Right ventricle myocardium superior (tissue), 1 donor: Measurements from ENCODE around the gene DNASE2. TPM values are rescaled to one million over a fixed set of nuclear protein-coding genes. Genes with fewer than 3 reads are reported as not detected.

Experiments used
- ATAC-seq: fragments of 200-7000 bp; cut with Tn5 transposase; one replicate; pipeline ENCODE4 v1.9.1; 2020; ENCODE audit warnings: mild to moderate bottlenecking; ENCODE audit not compliant: poor library complexity
- DNase-seq: peaks from one replicate; pipeline ENCODE4 v3.0.0-alpha.2; 2020
- intact Hi-C: fragments of 100-400 bp; cut with DNase I; formaldehyde crosslinking; loops from one replicate; pipeline ENCODE4 v1.11.2; 2022
- microRNA-seq: library from miRNA; unstranded; fragments of <30 nt; microRNA quantifications from one replicate; pipeline ENCODE4 v1.2.0, GENCODE V29; 2020
- total RNA-seq: library from RNA; stranded (reverse); fragmentation: NEBNext Ultra II Directional; extraction: Animal tissue kit (Norgen Biotek cat#: 25700); gene quantifications from one replicate; pipeline ENCODE4 v1.2.1, GENCODE V29; 2021
- donor health status: DM: no; HTN: yes; CAD: no; lungs with severe emphysema.

DNASE2 gene
- total RNA-seq, 1 donor from 2014 or later, result 16.9 TPM

DNA sequence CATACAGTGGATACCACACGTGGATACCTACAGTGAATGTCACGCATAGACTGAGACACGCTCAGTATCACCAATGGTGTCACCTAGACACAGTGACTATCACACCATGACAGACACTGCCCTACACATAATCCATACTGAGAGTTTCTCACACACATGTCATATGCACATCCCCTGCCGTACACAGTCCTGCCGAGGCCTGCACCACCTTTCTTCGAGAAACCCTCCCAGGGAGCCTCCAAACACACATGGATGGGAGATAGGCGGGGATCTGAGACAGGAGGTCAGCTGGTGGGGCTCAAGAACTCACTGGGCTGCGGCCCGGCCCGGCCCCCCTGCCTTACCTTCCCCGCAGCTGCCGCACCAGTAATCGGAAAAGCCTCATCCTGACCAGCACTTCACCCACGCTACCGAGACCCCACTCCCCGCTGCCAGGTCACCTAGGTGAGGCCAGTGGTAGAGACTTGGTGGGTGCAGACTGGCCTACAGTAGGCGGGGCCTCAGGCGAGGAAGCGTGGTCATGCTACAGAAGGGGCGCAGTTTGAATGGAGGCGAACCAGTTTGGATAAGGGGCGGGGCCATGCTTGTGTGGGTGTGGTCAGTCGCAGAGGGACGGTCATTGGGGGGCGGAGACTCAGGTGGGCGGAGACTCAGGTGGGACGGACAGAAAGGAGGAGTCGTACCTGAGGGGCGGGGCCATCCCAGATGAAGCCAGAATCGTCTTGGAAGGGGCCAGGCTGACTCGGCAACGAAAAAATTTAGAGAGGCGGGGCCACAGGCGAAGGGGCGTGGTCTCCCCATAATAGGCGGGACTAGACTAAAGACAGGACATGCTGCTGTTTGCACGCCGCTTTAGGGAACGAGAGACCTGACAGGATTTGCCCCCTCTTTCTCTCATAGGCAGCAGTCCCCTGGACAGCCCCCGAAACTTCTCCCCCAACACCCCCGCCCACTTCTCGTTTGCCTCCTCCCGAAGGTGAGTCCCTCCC is 40.9 kb downstream of the DNASE2 start:
- ATAC-seq, result peak; percentile 51
- DNase-seq, result no peak
- intact Hi-C loops, result no loop called here

DNA sequence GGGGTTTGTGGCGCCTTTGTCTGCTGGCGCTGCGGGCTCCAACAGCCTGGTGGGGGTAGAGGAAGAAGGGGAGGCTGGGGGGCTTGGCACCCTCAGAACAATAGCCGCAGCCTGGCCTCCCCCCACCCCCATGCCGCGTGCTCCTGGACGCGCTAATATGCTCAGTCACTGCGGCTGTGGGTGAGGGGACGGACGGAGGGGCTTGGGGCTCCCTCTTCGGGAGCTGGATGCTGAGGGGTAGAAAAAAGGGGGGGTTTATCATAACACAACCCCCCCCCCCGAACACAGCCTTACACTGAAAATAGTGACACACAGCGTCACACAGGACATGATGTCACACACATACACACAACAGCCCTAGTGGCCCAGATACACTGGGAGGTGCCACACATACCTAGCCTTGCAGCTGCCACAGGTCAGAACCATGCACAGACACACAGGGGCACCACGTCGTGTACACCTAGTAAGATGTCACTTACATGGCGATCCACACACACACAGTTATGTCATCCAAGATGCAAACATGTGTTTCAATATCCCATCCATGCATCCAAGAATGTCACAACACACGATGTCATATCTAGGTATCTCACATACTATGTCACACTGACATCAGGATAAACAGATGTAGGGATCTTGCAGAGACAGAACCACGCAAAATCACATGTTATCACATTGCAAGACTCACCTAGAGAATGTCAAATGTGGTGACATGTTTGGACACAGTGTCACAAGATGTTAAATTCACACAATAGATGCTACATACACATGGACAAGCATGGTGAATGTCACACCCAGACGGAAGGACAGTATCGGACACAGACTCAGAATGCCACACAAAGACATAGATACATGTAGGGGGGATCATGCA is 42.1 kb downstream of the DNASE2 start:
- intact Hi-C loops, result no loop called here
- DNase-seq (no peak), ATAC-seq (no peak)

GRCh38 chr19:12838182-12838885 is 42.9 kb downstream of the DNASE2 start, which contains the start of gene MAST1:
Gene MAST1, plus strand, starts transcription at chr19:12838515. Its CDS starts 58 bp downstream, at chr19:12838573.
- ATAC-seq (peak; percentile 73), DNase-seq (no peak)
- intact Hi-C loops, result no loop called here

DNA sequence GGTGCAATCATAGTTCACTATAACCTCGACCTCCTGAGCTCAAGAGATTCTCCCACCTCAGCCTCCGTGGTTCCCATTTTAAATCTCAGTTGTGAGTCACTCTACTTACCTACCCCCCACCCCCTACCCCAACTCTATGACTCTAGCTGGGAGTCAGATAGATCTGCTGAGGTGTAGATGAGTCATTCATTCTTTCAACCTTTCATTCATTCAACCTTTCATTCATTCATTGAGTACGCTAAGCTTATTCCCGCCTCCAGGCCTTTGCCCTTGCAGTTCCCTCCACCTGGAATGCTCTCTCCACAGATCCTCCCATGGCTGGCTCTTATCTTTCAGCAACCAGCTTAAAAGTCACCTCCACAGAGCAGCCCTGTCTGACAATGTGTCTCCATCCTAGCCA is 44.0 kb downstream of the DNASE2 start:
- ATAC-seq (no peak), DNase-seq (no peak)
- intact Hi-C loops, result no loop called here

- ATAC-seq (no peak), DNase-seq (no peak)
- intact Hi-C loops, result no loop called here
Observed at GRCh38 chr19:12836529-12836863, 44.8 kb downstream of the DNASE2 start.

DNA sequence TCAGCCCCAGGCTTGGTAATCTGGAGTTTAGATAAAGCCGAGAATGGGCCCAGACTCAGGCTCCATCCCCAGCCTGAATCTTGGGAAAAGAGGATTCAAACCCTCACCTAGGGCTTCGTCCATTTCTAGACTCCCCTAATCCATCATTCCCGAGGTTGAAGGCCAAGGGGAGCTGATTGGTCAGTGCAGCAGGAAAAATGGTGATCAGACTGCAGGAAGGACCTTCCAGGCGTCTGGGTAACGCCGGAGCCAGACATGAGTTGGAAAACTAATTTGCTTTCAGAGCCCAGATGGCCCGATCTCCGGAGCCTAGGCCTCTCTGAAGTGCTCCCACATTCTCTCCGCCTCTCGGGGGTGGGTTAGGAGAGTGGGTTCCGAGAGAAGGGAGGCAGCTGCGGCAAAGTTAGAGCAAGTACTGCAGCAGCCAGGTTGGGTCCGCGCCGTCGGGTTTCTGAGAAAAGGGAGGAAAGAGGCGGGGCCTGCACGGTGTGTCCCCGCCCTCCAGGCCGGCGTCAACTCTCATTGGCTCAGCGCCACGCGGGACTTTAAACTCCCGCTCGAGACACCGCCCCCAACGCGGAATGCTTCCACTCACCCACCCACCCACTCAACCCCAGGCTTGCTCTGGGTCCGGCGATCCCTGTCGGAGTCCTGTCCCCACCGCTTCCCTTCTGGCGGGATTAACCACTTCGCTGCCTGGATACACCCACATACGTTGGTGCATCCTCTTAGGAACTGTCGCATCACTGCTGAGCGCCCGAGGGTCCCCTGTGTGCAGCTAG is 46.1 kb downstream of the DNASE2 start:
- intact Hi-C loops, result no loop called here
- DNase-seq, result no peak
- ATAC-seq, result no peak

DNA sequence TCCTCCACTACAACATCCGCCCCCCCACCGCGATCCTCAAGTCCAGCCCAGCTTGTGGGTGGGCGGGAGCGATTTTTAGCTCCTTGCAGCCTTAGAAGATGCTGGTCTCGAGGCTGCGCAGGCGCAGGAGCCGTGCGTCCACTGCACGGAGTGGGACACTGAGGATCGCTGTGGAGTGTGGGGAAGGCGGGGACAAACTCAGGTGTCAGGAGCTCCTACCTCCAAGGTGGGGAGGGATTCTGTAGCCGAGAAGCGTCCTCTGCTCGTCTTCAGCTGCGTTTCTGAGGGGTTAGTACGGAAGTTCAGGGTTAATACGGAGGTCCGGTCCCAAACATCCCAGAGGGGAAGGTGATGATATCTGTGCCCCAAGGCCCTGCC is 46.7 kb downstream of the DNASE2 start, which contains the start of gene RTBDN:
Gene RTBDN (minus strand): TSS at position 14 of the 378 bp plus-strand sequence. CDS start 4,600 bp downstream, outside the sequence.
- DNase-seq, result no peak
- intact Hi-C loops, result no loop called here

DNA sequence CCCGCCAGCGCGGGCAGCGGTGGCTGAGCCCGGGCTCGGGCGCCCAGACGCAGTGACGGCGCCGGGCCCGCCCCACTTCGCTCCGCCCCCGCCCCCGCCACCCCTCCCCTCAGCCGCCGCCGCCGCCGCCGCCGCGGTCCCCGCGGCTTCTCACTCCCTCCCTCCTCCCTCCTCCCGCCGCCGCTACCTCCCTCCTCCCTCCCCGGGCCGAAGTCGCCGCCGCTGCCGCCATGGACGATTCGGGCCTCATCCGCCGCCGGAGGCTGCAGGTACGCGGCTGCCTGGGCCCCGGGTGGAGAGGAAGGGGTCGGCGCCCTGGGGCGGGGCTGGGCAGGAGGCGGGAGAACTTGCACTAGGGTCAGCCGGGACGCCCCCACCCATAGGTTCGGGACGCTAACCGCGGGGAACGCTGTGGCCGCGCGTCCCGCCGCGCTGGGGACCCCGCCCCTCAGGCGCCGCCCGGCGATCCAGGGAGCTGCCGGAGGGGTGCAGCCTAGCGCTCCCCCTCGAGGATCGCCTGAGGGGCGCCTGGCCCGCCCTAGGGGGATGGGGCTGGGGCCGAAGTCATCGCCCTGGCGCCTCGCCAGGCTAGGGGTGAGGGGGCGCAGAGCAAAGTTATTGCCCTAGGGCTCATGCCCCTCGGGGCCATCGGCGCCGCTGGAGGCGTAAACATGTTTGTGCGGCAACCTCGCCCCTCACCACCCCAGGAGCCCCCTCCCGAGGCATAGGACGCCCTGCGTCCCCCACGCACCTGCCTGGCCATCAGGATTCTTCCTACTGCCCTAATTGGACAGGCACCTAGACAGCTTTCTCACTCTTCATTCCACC is 47.3 kb downstream of the DNASE2 start:
- DNase-seq, result no peak
- ATAC-seq, result peak; percentile 38

More for the DNA sequence above, 46.7 kb downstream of the DNASE2 start, which contains the start of gene RTBDN:
- no peak for ATAC-seq

GRCh38 chr19:12833418-12833737 is 47.9 kb downstream of the DNASE2 start:
- intact Hi-C loops, result no loop called here
- no peak for ATAC-seq

More for the DNA sequence above, 47.3 kb downstream of the DNASE2 start:
- intact Hi-C loops, result no loop called here

DNA sequence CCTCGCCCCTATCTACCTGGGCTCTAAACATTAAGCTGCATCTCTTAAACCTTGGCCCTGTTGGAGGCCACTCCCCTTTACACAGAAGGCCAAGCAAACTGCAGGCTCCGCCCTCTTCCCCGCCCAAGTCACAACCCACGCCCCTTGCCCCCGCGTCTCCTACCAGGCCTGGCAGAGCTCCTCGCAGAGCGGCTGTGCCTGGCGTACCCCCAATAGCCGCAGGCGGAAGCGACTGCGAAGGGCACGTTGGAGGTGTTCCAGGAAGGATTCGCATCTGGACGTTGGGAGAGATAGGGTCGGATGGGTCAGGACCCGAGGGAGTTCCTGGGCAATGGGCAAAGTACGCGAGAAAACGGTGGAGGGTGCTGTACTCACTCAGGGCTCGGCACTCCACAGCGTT is 52.8 kb downstream of the DNASE2 start:
- intact Hi-C loops, result no loop called here
- no peak for ATAC-seq
- no peak for DNase-seq

More at GRCh38 chr19:12833418-12833737, 47.9 kb downstream of the DNASE2 start:
- no peak for DNase-seq

GRCh38 chr19:12825254-12826131 is 55.8 kb downstream of the DNASE2 start:
- no peak for ATAC-seq

More at GRCh38 chr19:12825254-12826131, 55.8 kb downstream of the DNASE2 start:
- DNase-seq, result no peak
- intact Hi-C loops, result no loop called here

Small RNA genes lying within 50 kb of the gene (microRNA-seq; reads per million reads assigned to microRNA genes)
- gene MIR5695, result not detected
- not detected for gene MIR6794

Other genes starting within 250 kb of the DNASE2 start
- 33.2 TPM for gene MAN2B1, start 214.7 kb downstream of the DNASE2 start, total RNA-seq
- 6.5 TPM for gene WDR83, start 214.6 kb downstream of the DNASE2 start, total RNA-seq
- 42.9 TPM for gene DHPS, start 199.6 kb downstream of the DNASE2 start, total RNA-seq
- not detected for gene GNG14, start 193.5 kb downstream of the DNASE2 start, total RNA-seq
- gene FBXW9, start 184.8 kb downstream of the DNASE2 start, total RNA-seq, result 2.0 TPM
- 30.9 TPM for gene TNPO2, start 157.5 kb downstream of the DNASE2 start, total RNA-seq
- gene TRIR, start 146.8 kb downstream of the DNASE2 start, total RNA-seq, result 117 TPM
- 60.7 TPM for gene GET3, start 144.0 kb downstream of the DNASE2 start, total RNA-seq
- gene BEST2, start 129.7 kb downstream of the DNASE2 start, total RNA-seq, result not detected
- gene HOOK2, start 105.9 kb downstream of the DNASE2 start, total RNA-seq, result 43.6 TPM
- gene JUNB, start 90.0 kb downstream of the DNASE2 start, total RNA-seq, result 23.9 TPM
- gene PRDX2, start 79.6 kb downstream of the DNASE2 start, total RNA-seq, result 684 TPM
- gene THSD8, start 79.4 kb downstream of the DNASE2 start, total RNA-seq, result 1.6 TPM
- 6.3 TPM for gene RNASEH2A, start 74.9 kb downstream of the DNASE2 start, total RNA-seq
- gene RTBDN, start 46.9 kb downstream of the DNASE2 start, total RNA-seq, result not detected
- gene MAST1, start 42.9 kb downstream of the DNASE2 start, total RNA-seq, result not detected
- gene KLF1, start 5.8 kb upstream of the DNASE2 start, total RNA-seq, result not detected
- 39.5 TPM for gene GCDH, start 9.7 kb upstream of the DNASE2 start, total RNA-seq
- not detected for gene SYCE2, start 37.8 kb upstream of the DNASE2 start, total RNA-seq
- 34.6 TPM for gene FARSA, start 52.3 kb upstream of the DNASE2 start, total RNA-seq
- 378 TPM for gene CALR, start 57.2 kb upstream of the DNASE2 start, total RNA-seq
- gene RAD23A, start 64.4 kb upstream of the DNASE2 start, total RNA-seq, result 174 TPM
- 31.1 TPM for gene GADD45GIP1, start 75.8 kb upstream of the DNASE2 start, total RNA-seq
- 9.1 TPM for gene DAND5, start 88.1 kb upstream of the DNASE2 start, total RNA-seq
- 160 TPM for gene NFIX, start 114.0 kb upstream of the DNASE2 start, total RNA-seq
- gene LYL1, start 221.4 kb upstream of the DNASE2 start, total RNA-seq, result 7.2 TPM
- gene TRMT1, start 235.3 kb upstream of the DNASE2 start, total RNA-seq, result 18.4 TPM
- 44.6 TPM for gene NACC1, start 236.8 kb upstream of the DNASE2 start, total RNA-seq